IPS DF 6.9 (cell line): ENCODE results near the gene AFP.

Experiments used
- DNase-seq: peaks from one replicate; pipeline ENCODE4 v3.0.0-alpha.2; 2013; ENCODE audit warnings: low read depth, low spot score
- H3K27ac ChIP-seq: one replicate; pipeline ENCODE4 v1.5.1; 2013; ENCODE audit warnings: low read length, control low read depth
- H3K27me3 ChIP-seq: 2 replicates; pipeline ENCODE4 v1.6.1; 2013; ENCODE audit warnings: mild to moderate bottlenecking, low read length; ENCODE audit not compliant: control insufficient read depth, insufficient read depth
- H3K36me3 ChIP-seq: 2 replicates; pipeline ENCODE4 v1.6.1; 2013; ENCODE audit warnings: low read length; ENCODE audit not compliant: control insufficient read depth, insufficient read depth
- H3K4me1 ChIP-seq: 2 replicates; pipeline ENCODE4 v1.6.1; 2013; ENCODE audit warnings: low read length; ENCODE audit not compliant: control insufficient read depth, insufficient read depth
- H3K4me3 ChIP-seq: 2 replicates; pipeline ENCODE4 v1.5.1; 2013; ENCODE audit warnings: mild to moderate bottlenecking, low read length
- H3K9me3 ChIP-seq: 2 replicates; pipeline ENCODE4 v1.6.1; 2013; ENCODE audit warnings: low read length, inconsistent platforms; ENCODE audit not compliant: control insufficient read depth, insufficient read depth
- WGBS: extraction: QIAGEN DNeasy Blood & Tissue Kit; methylation state at CpG from one replicate; pipeline ENCODE4 v1.1.7; 2013; ENCODE audit warnings: mixed read lengths, missing lambda C conversion rate; ENCODE audit not compliant: insufficient read length, insufficient coverage; 5-methylcytosine and 5-hydroxymethylcytosine counted together

Gene AFP

GRCh38 chr4:73405138-73405537 lies 30.9 kb upstream of the AFP start:
- H3K4me1 ChIP-seq, result 0 out of 2 replicates have a peak, but pooled peaks cover 2% of the 10 kb centered on the region
- no peaks in the 10 kb centered on the region for H3K9me3 ChIP-seq
- no peak overlapping the region for H3K4me3 ChIP-seq
- no CpG with 5 or more reads among the region's 2 CpGs for WGBS
- no peak for DNase-seq
- no peak overlapping the region for H3K27ac ChIP-seq
- no peaks in the 10 kb centered on the region for H3K36me3 ChIP-seq
- no peaks in the 10 kb centered on the region for H3K27me3 ChIP-seq

- DNase-seq, result no peak
- no peak overlapping the region for H3K4me3 ChIP-seq
- no CpG with 5 or more reads among the region's 1 CpG for WGBS
- no peak overlapping the region for H3K27ac ChIP-seq
- no peaks in the 10 kb centered on the region for H3K27me3 ChIP-seq
- H3K4me1 ChIP-seq, result 0 out of 2 replicates have a peak, but pooled peaks cover 2% of the 10 kb centered on the region
- no peaks in the 10 kb centered on the region for H3K9me3 ChIP-seq
- no peaks in the 10 kb centered on the region for H3K36me3 ChIP-seq
These were observed 29.5 kb upstream of the AFP start for GRCh38 chr4:73406548-73406875.

- no peak overlapping the region for H3K27ac ChIP-seq
- no peaks in the 10 kb centered on the region for H3K36me3 ChIP-seq
- DNase-seq, result no peak
- no peak overlapping the region for H3K4me3 ChIP-seq
- WGBS, result no CpG with 5 or more reads among the region's 2 CpGs
- H3K9me3 ChIP-seq, result no peaks in the 10 kb centered on the region
- H3K27me3 ChIP-seq, result no peaks in the 10 kb centered on the region
- 0 out of 2 replicates have a peak, but pooled peaks cover 2% of the 10 kb centered on the region for H3K4me1 ChIP-seq
These were observed 28.8 kb upstream of the AFP start for GRCh38 chr4:73407227-73407673.

- 0 out of 2 replicates have a peak, but pooled peaks cover 2% of the 10 kb centered on the region for H3K4me1 ChIP-seq
- DNase-seq, result no peak
- no peak overlapping the region for H3K27ac ChIP-seq
- no CpG with 5 or more reads among the region's 4 CpGs for WGBS
- H3K9me3 ChIP-seq, result no peaks in the 10 kb centered on the region
- H3K27me3 ChIP-seq, result no peaks in the 10 kb centered on the region
- no peak overlapping the region for H3K4me3 ChIP-seq
- no peaks in the 10 kb centered on the region for H3K36me3 ChIP-seq
These were observed 27.7 kb upstream of the AFP start for GRCh38 chr4:73408181-73408867.

- WGBS, result 100% methylated on average over 1 of the region's 6 CpGs
- Histone ChIP-seq H3K27ac (no peak overlapping the region), H3K36me3 (no peaks in the 10 kb centered on the region), H3K9me3 (no peaks in the 10 kb centered on the region), H3K4me3 (no peak overlapping the region), H3K27me3 (no peaks in the 10 kb centered on the region), H3K4me1 (0 out of 2 replicates have a peak, but pooled peaks cover 2% of the 10 kb centered on the region)
- DNase-seq, result no peak
These were observed 26.8 kb upstream of the AFP start for GRCh38 chr4:73409012-73409862.

GRCh38 chr4:73409978-73410548 lies 26.0 kb upstream of the AFP start:
- whole genome bisulfite sequencing, result no CpG with 5 or more reads among the region's 8 CpGs
- no peak overlapping the region for H3K4me3 ChIP-seq
- DNase-seq, result no peak
- 0 out of 2 replicates have a peak, but pooled peaks cover 2% of the 10 kb centered on the region for H3K4me1 ChIP-seq
- H3K27ac ChIP-seq, result no peak overlapping the region
- H3K9me3 ChIP-seq, result no peaks in the 10 kb centered on the region
- no peaks in the 10 kb centered on the region for H3K27me3 ChIP-seq
- no peaks in the 10 kb centered on the region for H3K36me3 ChIP-seq

- Histone ChIP-seq H3K27me3 (no peaks in the 10 kb centered on the region), H3K4me1 (0 out of 2 replicates have a peak, but pooled peaks cover 2% of the 10 kb centered on the region), H3K36me3 (no peaks in the 10 kb centered on the region), H3K9me3 (no peaks in the 10 kb centered on the region), H3K4me3 (no peak overlapping the region), H3K27ac (no peak overlapping the region)
- DNase-seq, result no peak
- WGBS, result no CpG with 5 or more reads among the region's 3 CpGs
These were observed 24.9 kb upstream of the AFP start for GRCh38 chr4:73410916-73411730.

- H3K9me3 ChIP-seq, result no peaks in the 10 kb centered on the region
- no peak overlapping the region for H3K27ac ChIP-seq
- no CpG with 5 or more reads among the region's 8 CpGs for WGBS
- H3K4me1 ChIP-seq, result 0 out of 2 replicates have a peak, but pooled peaks cover 2% of the 10 kb centered on the region
- H3K4me3 ChIP-seq, result no peak overlapping the region
- no peak for DNase-seq
- H3K27me3 ChIP-seq, result no peaks in the 10 kb centered on the region
- H3K36me3 ChIP-seq, result no peaks in the 10 kb centered on the region
These were observed 24.1 kb upstream of the AFP start for GRCh38 chr4:73411731-73412414.

GRCh38 chr4:73413294-73413755 lies 22.7 kb upstream of the AFP start:
- Histone ChIP-seq H3K36me3 (no peaks in the 10 kb centered on the region), H3K27ac (no peak overlapping the region), H3K27me3 (no peaks in the 10 kb centered on the region), H3K4me1 (0 out of 2 replicates have a peak, but pooled peaks cover 2% of the 10 kb centered on the region), H3K4me3 (no peak overlapping the region), H3K9me3 (no peaks in the 10 kb centered on the region)
- DNase-seq, result no peak
- no CpG with 5 or more reads among the region's 4 CpGs for WGBS
